Activated naive CD4-positive, alpha-beta T cell (primary cell): ENCODE data around the gene PI4KA.
"Not testable (repeated sequence)": the region's sequence is repeated elsewhere in the genome, so short reads cannot be mapped to it uniquely, and the experiment has no call there.

Source experiments
- DNase-seq, 4 experiments: peaks; one replicate each; lab custom pipeline; 2025; lab: John Stamatoyannopoulos, UW

PI4KA gene

DNA sequence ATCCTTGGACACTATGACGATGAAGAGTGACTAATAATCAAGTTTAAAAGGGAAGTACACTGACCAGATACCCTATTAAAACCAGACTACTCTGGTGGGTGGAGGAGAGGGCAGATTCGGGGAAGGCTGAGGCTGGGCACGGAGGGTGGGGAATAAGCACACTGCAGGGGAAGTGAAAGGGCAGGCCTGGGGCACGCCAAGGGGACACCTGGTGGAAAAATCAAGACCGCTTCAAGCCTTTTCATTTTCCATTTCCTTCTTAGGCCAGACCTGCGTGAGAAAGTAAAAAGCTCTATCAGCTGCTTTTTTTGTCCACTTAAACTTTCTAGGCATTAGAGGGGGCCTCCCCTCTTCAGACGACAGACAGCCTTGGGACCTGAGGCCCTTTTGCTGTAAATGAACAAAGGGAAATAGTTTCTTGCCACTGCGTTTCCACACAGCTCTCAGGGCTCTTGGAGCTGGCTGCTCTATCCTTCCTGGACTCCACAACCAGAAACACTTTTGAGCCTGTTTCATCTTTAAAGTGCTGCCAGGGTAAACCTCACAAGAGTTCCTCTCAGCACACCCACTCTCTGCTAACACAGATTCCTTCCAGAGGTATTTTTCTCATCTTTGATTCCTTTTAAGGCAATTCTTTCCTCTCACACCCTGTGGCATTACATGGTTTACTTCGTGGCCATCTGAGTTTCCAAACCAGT, 109.7 kb downstream of the PI4KA start:
- DNase-seq: no peak

DNA sequence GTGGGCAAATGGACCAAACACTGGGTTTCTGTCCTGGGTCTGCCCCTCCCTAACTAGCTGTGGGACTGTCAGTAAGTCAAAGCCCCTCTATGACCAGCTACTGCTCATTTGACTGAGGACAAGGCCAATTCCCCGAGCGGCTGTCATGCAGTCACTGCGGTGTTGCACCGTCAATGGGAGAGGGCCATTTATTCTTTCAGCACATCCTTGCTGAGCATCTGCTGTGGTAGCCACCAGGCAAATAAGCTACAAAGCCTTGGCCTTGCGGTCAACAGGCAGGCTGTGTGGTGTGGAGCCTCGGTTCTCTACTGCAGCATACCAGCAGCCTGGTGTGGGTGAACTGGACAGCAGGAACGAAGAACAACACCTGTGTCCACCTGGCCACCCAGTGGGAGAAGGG, 110.5 kb downstream of the PI4KA start:
- no peak for DNase-seq

DNA sequence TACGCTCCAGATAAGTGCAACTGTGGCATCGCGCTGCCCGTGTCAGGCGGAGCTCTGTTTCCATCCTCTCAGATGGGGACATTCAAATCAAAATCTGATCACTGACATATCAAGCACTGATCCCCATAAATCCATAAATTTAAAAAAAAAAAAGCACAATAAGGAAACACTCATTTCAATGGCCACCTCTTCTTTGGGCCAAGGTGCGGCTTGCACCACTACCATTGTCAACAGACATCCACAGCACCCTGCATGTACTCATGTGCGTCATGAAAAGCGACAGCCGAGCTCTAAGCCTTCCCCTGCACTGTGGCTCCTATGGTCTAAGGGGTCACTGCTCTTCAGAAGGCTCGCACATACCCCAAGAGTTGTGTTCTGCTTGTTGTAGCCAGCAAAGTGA, 111.4 kb downstream of the PI4KA start:
- DNase-seq: no peak

DNA sequence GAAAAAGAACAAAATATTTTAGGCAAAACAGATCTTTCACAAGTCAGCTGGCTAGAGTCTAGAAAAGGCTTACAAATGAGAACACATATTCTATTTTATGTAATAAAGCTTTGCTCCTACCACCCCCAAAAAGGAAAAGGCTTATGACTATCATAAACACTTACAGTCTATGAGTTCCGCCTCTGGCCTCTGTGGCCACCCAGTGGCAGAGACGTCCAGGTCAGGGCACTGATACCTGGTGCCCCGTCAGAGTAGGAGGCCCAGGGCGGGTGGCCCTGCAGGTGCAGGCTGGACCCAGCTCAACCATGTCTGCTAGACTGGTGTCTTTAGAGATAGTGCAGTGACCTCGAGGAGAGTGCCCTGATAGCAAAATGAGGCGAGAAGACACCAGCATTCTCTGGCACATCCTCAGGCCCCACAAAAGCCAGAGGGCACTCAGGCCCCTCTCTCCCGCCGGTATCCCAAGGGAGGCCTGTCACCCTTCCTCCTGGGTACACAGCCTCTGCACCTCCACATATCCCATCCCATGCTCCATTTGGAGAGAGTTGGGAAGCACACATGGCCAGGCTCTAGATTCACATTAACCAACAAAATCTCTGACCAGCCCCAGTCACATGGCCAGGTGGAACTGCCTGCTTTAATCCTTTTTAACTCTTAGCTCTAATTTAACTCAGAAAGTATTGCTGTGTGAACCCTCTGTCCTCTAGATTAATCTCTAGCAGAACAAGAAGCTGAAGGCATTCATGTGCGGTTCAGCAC, 112.0 kb downstream of the PI4KA start:
- no peak for DNase-seq

DNA sequence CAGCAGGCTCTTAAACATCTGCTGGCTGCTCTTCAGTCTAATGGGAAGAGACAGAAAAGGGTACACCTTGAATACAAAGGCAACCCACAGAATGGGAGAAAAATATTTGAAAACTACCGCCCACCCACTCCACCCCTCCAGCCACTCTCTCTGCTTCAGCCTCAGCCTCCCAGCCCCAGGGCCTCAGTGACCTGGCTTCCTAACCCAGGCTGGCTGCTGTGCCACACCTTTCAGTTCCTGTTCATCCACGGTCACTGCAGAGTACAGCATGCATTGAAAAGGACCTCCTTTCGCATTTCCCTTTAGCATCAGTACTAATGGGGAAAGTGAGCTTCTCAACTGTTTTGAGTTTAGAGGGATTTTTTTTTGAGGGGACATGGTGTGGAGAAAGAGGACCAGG, 113.5 kb downstream of the PI4KA start:
- DNase-seq: no peak

DNA sequence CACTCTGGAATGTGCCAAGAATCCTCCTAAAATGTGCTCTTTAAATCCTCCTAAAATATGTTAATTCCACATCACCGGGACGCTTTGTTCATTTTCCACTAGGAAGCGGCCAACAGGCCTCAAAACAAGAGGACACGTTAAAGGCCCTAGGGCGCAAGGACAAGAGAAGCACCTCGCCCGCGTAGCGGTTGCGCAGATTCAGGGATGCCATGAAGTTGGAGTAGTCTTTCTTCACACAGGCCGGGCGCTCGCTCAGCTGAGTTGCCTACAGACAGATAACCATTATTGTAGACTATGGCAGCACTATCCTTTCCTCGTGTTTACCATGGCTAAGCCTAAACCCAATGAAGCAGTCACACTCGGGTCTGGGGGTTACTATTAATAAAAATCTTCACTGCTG, 114.2 kb downstream of the PI4KA start:
- DNase-seq: no peak

DNA sequence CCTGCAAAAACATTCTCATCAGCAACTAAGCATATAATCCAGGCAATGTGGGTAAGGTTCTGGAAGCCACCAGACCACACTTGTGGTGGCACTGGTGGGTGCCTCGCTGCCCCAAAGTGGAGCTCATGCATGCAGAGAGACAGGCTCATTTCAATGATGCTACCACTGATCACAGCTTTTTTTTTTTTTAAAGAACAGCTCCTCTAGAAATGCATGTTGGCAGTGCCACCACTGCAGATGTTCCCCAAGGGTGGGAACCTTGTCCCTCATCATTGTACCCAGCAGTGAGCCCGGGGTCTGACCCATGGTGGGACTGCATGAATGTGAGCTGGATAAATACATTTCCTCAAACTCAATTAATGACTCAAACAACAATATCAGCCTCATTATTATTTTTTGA, 115.8 kb downstream of the PI4KA start:
- no peak for DNase-seq

DNA sequence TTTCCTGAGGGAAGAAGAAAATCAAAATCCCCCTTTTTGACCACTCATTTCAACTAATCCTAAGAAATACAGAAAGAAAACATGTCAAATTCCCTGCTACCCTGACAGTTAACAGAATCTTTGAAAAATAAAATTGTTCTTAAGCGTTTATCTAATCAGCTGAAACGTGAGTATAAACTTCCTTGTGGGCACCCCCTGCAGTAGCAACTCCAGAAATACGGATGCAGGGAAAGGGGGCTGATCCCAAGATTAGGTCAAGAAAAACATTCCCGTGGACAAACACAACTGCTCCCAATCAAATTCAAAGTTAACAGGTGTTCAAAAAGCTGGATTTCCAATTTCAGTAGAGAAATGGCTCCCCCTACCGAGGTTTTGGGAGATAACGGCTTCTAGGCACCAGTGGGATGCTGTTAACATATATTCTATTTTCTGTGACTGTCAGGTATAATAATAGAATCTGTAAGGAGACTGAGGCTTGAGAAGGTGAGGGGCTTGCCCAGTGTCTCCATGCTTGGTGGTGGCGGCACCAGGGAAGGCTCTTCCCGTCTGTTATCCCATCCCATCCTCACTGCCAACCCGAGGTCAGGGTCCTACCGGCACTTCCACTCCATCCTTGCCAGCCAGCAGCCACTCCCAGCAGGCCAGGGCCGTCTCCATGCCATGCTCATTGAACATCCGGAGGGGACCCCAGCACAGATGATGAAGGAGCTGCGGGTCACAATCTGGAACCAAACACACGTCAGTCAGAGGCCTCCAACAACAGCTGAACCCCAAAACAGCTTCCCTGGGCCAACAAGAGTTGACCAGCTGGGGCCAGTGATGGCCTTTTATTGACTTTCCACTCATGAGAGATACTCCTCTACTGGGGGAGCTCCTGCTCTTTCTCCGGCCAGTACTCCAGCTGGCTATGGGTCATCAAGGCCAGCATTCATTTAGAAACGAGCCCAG, 116.7 kb downstream of the PI4KA start:
- DNase-seq: no peak

DNA sequence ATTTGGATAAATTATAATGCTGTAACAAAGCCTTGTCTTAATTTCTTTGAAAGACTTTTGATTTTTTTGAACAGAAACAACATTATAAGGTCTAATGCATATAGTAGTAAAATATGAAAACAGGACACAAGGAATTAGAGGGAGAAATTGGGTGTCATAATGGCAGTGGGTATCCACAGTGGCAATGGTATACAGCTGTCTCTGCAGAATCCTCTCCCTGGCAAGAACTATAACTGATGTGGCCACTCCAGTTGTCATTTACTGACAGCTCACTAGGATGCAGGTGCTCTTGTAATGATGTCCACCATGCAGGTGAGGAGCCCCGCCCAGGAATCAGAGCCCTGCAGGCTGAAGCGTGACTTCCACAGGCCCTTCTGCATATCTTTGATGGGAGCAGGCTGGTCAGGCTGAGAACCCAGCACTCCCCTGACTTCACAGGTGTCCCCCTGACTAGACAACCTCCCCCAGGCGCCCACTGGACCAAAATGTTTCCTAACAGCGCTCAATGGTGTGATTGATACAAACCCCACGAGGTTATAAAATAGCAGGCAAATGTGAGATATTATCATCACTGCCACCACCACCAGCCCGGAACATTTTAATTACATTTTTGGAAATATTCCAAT, 117.5 kb downstream of the PI4KA start:
- no peak for DNase-seq

DNA sequence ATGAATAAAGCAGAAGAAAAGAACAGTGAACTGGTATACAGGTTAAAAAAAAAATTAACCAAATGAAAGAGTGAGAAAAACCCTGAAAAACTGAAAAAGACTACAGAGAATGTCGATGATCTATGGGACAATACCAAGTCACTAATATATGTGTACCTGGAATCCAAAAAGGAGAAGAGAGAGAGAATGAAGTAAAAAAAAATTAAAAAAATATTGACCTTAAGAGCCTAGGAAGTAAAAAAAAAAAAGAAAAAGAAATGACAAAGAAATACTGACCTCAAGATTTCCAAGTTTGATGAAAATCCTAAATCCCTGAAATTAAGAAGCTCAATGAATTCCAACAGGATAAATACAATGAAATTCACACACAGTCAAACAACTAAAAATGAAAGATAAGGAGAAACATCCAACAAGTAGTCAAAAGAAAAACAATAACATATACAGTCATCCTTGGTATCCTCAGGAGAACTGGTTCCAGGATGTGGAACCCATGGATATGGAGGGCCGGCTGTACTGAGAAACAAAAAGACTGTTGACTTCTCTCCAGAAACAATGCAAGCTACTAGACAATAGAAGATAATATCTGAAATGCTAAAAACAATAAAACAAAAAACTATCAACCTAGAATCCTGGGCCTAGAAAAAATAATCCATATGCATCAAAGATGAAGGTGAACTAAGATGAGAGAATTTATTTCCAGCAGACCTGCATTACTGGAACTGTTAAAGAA, 118.2 kb downstream of the PI4KA start:
- no peak for DNase-seq

DNA sequence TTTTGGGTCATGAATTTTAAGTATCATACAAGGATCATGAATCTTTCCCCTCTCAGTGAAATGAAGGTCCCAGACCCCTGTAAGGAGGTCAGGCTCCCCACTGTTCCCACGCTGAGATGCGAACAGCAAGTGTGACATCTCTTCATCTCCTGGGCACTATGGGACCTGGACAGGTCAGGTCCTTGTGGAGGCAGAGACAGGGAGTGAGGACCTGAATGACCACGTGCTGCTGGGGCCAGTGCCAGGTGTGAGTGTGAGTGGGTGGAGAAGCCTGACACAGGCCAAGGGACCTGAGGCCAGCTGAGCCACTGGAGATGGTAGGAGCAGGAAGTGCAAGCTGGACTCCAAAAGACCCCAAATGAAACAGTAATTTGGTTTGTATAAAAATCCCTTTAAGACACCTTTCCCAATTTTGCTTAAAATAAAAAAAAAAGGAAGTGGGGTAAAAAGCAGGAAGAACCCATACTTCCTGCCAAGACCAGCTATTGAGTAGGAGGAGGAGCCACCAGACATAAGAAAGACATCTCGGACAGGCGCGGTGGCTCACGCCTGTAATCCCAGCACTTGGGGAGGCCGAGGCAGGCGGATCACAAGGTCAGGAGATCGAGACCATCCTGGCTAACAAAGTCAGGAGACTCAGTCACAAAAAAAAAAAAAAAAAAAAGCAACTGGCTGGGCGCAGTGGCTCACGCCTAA, 120.1 kb downstream of the PI4KA start:
- no peak for DNase-seq

DNA sequence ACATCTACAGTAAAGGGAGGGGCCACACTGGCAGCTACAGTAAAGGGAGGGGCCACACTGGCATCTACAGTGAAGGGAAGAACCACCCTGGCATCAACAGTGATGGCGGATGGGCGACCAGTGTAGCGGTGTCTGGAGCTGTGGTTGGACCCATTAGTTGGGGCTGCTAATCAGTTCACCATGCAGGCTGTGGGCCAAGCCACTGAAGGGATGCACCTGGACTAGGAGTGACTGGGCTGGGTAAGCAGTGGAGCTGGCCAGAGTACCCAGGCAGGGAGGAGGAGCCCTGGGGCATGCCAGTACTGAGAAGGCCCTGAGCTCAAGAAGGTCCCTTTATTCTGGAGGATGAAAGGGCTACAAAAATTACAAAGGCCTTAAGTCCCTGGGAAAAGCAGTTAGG, 121.7 kb downstream of the PI4KA start:
- DNase-seq: not testable (repeated sequence)

DNA sequence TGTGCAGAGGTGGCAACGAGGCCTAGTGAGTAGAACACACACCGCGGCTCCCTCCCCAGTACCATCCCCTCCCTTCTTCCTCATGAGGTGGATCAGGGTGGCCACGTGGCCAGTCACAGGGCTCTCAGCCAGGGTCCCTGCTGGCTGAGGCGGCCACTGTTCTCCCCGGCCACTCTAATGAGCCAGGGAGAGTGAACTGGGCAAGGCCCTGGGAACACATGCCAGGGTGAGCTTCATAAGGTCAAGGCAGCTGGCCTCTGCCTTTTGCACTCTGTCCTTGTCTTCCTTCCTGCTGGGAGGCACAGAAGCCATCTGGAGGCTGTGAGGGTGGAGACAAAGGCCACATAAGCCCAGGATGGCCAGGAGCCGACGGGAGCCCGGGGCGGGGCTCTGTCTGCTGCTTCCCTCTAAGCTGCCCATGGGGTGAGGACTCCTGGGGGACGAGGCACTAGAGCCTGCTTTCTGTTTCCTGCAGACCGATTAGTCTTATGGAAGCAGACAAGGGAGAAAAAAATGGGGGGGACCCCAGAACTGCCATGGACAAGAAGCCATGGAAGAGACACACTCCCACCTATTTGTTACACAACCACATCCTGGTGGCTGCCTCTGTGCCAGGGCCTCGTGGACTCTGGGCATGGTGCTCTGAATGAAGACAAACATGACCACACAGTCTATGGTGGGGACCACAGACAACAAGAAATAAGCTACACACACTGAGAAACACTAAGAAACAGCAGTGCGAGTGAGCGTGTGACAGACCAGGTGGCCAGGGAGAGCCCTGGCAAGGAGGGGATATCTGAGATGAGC, 123.1 kb downstream of the PI4KA start:
- not testable (repeated sequence) for DNase-seq

DNA sequence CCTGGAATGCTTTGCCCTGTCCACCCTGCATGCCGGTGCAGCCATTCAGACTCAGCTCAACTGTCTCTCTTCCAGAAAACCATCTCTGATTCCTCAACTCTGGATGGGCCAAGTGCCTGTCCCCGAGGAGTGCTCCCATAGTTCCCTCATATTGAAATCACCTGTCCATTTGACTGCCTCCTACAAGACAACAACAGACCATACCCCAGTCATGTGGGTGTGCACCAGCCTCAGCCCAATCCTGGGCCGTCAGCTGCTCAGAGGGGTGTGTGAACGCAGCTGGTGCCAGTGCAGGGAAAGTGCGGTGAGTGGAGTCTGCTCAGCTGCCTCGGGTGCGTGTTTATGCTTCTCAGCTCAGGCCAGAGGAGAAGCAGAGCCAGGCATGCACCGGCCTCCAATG, 126.2 kb downstream of the PI4KA start:
- DNase-seq: not testable (repeated sequence)

DNA sequence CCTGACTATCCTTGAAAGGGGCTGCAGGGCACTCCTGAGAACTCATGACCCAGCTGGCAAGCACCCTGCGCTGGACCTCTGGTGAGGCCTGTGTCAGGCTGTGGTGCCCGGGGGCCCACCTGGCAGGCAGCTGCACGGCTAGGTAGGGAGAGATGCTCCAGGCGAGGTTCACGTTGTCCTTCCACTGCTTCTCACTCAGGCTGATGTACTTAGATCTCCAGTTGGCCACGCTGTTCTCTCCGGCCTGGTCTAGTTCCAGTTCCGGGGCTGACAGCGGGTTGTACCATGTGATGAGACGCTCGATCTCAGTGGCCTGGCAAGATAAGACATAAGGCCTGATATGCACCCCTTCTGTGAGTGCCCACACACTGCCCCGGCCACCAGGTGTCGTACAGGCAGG, 129.4 kb downstream of the PI4KA start:
- no peak for DNase-seq

DNA sequence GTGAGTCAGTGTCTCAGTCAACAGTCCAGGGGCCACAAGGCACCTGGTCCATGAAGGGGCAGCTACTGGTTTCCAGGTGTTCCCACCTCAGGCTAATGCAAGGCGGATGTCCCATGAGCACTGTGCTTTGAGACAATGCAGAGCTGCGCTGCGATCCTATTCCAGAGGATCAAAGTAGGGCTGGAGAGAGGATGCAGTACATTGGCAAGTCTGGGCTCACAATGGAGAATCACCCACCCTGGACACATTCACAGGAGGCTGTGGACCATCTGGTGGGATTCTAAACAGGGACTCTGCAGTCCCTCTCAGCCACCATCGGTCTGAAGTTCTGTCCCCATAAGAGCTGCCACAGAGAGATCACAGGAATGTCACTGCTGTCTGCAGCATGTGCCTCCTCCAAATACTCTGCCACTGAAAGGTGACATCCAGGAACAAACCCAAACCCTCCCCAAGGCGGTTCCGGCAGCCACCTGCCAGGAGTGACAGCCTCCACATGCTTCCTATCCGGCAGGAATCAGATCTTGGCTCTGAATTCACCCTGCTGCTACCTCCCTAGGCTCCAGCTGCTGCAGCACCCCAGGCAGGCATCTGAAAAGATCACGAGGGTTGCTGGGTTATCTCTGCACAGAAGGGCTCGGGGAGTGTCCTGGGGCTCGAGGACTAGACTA, 130.0 kb downstream of the PI4KA start:
- no peak for DNase-seq

DNA sequence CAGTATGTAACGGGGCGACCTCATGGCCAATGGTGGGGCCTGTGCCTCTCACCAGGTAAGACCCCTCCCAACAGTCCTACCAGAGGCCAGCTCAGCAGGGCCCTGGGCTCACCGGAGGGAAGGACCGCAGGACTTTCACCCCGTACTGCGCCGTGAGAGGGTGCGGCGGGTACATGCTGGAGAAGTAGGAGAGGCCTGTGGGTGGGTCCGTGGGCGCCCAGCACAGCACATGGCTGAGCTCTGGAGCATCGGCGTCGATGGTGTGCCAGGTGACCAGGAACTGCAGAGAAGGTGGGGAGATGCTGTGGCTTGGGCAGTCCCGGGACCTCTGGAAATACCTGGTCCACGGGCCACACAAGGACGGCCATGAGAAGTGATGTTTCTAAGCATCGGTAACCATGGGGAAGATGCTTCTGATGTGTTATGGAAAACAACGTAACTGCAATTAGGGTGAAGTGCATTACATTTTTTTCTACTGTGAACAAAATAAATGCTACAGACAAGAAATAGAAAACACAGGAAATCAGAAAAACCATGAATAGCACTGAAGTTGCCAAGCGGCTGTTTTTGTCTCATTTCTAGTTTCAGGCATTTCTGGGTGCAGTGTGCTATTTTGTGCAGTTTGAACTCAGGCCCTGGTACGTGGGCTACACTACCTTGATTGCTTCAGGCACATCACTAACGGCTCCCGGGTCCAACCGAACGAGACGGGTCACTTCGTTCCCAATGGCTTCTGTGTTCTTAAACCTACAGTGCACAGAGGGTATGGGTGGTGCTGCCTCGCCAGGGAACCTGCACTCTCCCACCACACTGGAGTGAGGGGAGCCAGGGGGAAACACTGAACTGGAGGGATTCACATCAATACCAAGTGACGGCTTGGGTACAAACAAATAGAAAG, 131.2 kb downstream of the PI4KA start:
- DNase-seq: no peak

DNA sequence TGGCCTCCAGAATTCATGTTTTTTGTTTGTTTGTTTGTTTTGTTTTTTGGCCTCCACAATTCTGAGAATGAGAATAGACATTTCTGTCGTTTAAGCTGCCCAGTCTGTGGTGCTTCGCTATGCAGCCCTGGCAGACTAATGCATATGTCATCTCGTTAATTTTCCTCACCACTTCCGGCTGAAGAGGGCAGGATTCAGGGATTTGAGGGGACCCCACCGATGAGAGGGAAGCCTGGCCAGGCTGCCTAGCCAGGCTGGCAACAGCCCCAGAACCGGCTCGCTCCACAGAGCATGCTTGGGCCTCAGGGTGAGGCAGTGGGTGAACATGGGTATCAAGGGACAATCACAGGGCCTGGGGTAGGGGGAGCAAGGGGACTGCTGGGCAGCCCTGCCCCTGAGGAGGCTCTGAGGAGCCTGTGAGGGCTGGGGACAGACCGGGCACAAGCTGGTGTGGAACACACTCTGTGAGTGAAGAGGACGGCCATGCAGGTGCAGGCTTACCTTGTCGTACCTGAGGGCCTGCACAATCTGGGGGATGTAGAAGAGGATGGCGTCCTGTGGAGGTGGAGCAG, 132.5 kb downstream of the PI4KA start:
- no peak for DNase-seq
